Natural killer cell (primary cell): ENCODE data around the gene KIRREL1. TPM values are rescaled to one million over a fixed set of nuclear protein-coding genes. Genes with fewer than 3 reads are reported as not detected.

Experiments used
- ATAC-seq, 3 donors: fragments of 150-1000 bp in 2 of 3; fragments of 200-7000 bp in 1 of 3; cut with Tn5 transposase; 1 replicate in 1 of 3; 2 replicates in 2 of 3; pipeline ENCODE4 v1.10.0; 2021; ENCODE audit warnings: mild to moderate bottlenecking in 2 of 3, moderate library complexity in 2 of 3
- DNase-seq, 2 donors: peaks; one replicate each; pipeline versions ENCODE4 v3.0.0 to v3.0.0-alpha.2; 2013 to 2021; ENCODE audit warnings: mixed read lengths in 1 of 2
- H3K27ac ChIP-seq: one replicate; pipeline ENCODE4 v1.5.1; 2013; ENCODE audit warnings: mild to moderate bottlenecking, low read length
- H3K27me3 ChIP-seq: one replicate; pipeline ENCODE4 v1.6.1; 2013; ENCODE audit warnings: low read length; ENCODE audit not compliant: control insufficient read depth, insufficient read depth
- H3K36me3 ChIP-seq: one replicate; pipeline ENCODE4 v1.6.1; 2013; ENCODE audit warnings: low read length; ENCODE audit not compliant: control insufficient read depth, insufficient read depth
- H3K4me1 ChIP-seq: one replicate; pipeline ENCODE4 v1.6.1; 2013; ENCODE audit warnings: low read length; ENCODE audit not compliant: control insufficient read depth, insufficient read depth
- H3K4me3 ChIP-seq: one replicate; pipeline ENCODE4 v1.5.1; 2013; ENCODE audit warnings: low read length
- H3K9me3 ChIP-seq: one replicate; pipeline ENCODE4 v1.6.1; 2013; ENCODE audit warnings: low read length; ENCODE audit not compliant: control insufficient read depth, insufficient read depth
- H3K27ac Mint-ChIP-seq, 2 donors: one replicate each; pipeline ENCODE4 v1.8.0; 2022; ENCODE audit warnings: mild to moderate bottlenecking in 2 of 2, mixed read lengths in 2 of 2, moderate library complexity in 1 of 2
- H3K27me3 Mint-ChIP-seq, 2 donors: one replicate each; pipeline ENCODE4 v1.8.0; 2022; ENCODE audit warnings: low read depth in 2 of 2, mixed read lengths in 2 of 2
- H3K36me3 Mint-ChIP-seq: one replicate; pipeline ENCODE4 v1.8.0; 2022; ENCODE audit warnings: mixed read lengths
- H3K4me1 Mint-ChIP-seq, 2 donors: one replicate each; pipeline ENCODE4 v1.8.0; 2022; ENCODE audit warnings: mixed read lengths in 2 of 2
- H3K4me3 Mint-ChIP-seq: one replicate; pipeline ENCODE4 v1.8.0; 2022; ENCODE audit warnings: mild to moderate bottlenecking, moderate library complexity, mixed read lengths
- H3K9me3 Mint-ChIP-seq, 2 donors: one replicate each; pipeline ENCODE4 v1.8.0; 2022; ENCODE audit warnings: mixed read lengths in 2 of 2
- CTCF ChIP-seq: fragments of 200-600 bp; IDR thresholded peaks from one replicate; pipeline ENCODE4 v1.8.0; 2022; ENCODE audit warnings: antibody characterized with exemption
- WGBS: methylation state at CpG from one replicate; pipeline ENCODE4 v1.1.7; 2013; ENCODE audit warnings: missing lambda C conversion rate; ENCODE audit not compliant: insufficient coverage; 5-methylcytosine and 5-hydroxymethylcytosine counted together
- intact Hi-C: fragments of 100-400 bp; cut with micrococcal nuclease; formaldehyde crosslinking; loops from one replicate; pipeline ENCODE4 v1.14.2; 2022
- total RNA-seq, 4 donors: library from RNA; stranded (reverse); fragments of 120-200 nt in 1 of 4; gene quantifications; one replicate each; pipeline versions ENCODE4 v1.2.3 to v1.2.4, GENCODE V29; 2013 to 2022

Gene KIRREL1
- total RNA-seq, 3 donors from 2014 or later (not counting 1 experiment from before 2014, with no cell fraction given) = not detected

GRCh38 chr1:158058237-158058985 lies 65.0 kb downstream of the KIRREL1 start:
- no peaks in the 10 kb centered on the region for H3K27me3 ChIP-seq
- no peaks in the 10 kb centered on the region for H3K9me3 Mint-ChIP-seq
- DNase-seq = no peak
- no peak overlapping the region for H3K4me3 ChIP-seq
- H3K27me3 Mint-ChIP-seq = peaks cover 19 to 26% of the 10 kb centered on the region in 2 donors
- H3K27ac Mint-ChIP-seq = no peak overlapping the region
- WGBS = 87% methylated on average over 10 of the region's 10 CpGs
- TF ChIP-seq CTCF = no peak
- no peak overlapping the region for H3K27ac ChIP-seq
- intact Hi-C loops = no loop called here
- H3K9me3 ChIP-seq = no peaks in the 10 kb centered on the region
- no peaks in the 10 kb centered on the region for H3K36me3 Mint-ChIP-seq
- H3K4me1 Mint-ChIP-seq = no peaks in the 10 kb centered on the region
- H3K4me1 ChIP-seq = no peaks in the 10 kb centered on the region
- no peak for ATAC-seq
- H3K36me3 ChIP-seq = no peaks in the 10 kb centered on the region
- H3K4me3 Mint-ChIP-seq = no peak overlapping the region

DNA sequence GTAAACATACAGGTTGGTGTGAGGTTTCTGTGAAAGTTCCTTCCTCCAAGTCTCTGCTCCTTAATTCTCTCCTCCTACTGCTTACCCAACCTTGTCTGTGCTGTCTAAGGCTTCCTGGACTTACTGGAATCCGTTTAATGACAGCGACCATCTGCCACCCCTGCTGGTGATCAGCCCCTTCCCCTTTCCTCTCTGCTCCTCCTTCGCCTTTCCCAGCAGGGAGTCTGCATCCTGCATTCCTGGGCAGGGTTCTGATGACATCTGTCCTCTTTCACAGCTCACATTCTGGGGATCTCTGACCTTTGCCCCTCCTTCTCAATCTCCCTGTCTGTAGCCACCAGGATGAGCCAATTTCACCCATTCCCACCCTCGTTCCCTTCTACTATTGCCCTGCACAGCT lies 66.5 kb downstream of the KIRREL1 start:
- Histone ChIP-seq H3K27ac (no peak overlapping the region), H3K27me3 (no peaks in the 10 kb centered on the region), H3K4me1 (no peaks in the 10 kb centered on the region), H3K9me3 (no peaks in the 10 kb centered on the region), H3K36me3 (no peaks in the 10 kb centered on the region), H3K4me3 (no peak overlapping the region)
- no peaks in the 10 kb centered on the region for H3K9me3 Mint-ChIP-seq
- intact Hi-C loops = no loop called here
- H3K27ac Mint-ChIP-seq = no peak overlapping the region
- 45% methylated on average over 4 of the region's 4 CpGs for WGBS
- no peak for TF ChIP-seq CTCF
- H3K36me3 Mint-ChIP-seq = no peaks in the 10 kb centered on the region
- no peaks in the 10 kb centered on the region for H3K4me1 Mint-ChIP-seq
- DNase-seq (no peak), ATAC-seq (no peak)
- no peak overlapping the region for H3K4me3 Mint-ChIP-seq
- peaks cover 17 to 18% of the 10 kb centered on the region in 2 donors for H3K27me3 Mint-ChIP-seq

GRCh38 chr1:158062174-158062573 lies 68.7 kb downstream of the KIRREL1 start:
- Histone ChIP-seq H3K27ac (no peak overlapping the region), H3K9me3 (no peaks in the 10 kb centered on the region), H3K4me1 (no peaks in the 10 kb centered on the region), H3K27me3 (no peaks in the 10 kb centered on the region), H3K4me3 (no peak overlapping the region), H3K36me3 (no peaks in the 10 kb centered on the region)
- no peak for ATAC-seq
- Mint-ChIP-seq H3K36me3 (no peaks in the 10 kb centered on the region), H3K27ac (no peak overlapping the region), H3K9me3 (no peaks in the 10 kb centered on the region), H3K27me3 (peaks cover 16 to 20% of the 10 kb centered on the region in 2 donors), H3K4me1 (no peaks in the 10 kb centered on the region), H3K4me3 (no peak overlapping the region)
- TF ChIP-seq CTCF = no peak
- no peak for DNase-seq
- 77% methylated on average over 7 of the region's 7 CpGs for WGBS
- intact Hi-C loops = no loop called here

GRCh38 chr1:158067662-158068061 lies 74.2 kb downstream of the KIRREL1 start:
- Mint-ChIP-seq H3K9me3 (no peaks in the 10 kb centered on the region), H3K27ac (no peak overlapping the region), H3K27me3 (peaks cover 4 to 8% of the 10 kb centered on the region in 2 donors), H3K4me1 (no peaks in the 10 kb centered on the region), H3K36me3 (no peaks in the 10 kb centered on the region), H3K4me3 (no peak overlapping the region)
- no peaks in the 10 kb centered on the region for H3K4me1 ChIP-seq
- no peaks in the 10 kb centered on the region for H3K27me3 ChIP-seq
- no peak overlapping the region for H3K4me3 ChIP-seq
- H3K9me3 ChIP-seq = no peaks in the 10 kb centered on the region
- ATAC-seq (no peak), DNase-seq (no peak)
- no peak for TF ChIP-seq CTCF
- H3K27ac ChIP-seq = no peak overlapping the region
- 90% methylated on average over 4 of the region's 6 CpGs for WGBS
- H3K36me3 ChIP-seq = no peaks in the 10 kb centered on the region
- intact Hi-C loops = no loop called here
